IMR-90 (cell line): ENCODE data around the gene TECTB. TPM values are rescaled to one million over a fixed set of nuclear protein-coding genes. Genes with fewer than 3 reads are reported as not detected.

Experiments used
- ATAC-seq: fragments of 200-7000 bp; cut with Tn5 transposase; 2 replicates; pipeline ENCODE4 v1.9.1; 2020; ENCODE audit warnings: low read depth, mild to moderate bottlenecking, moderate library complexity
- BruUV-seq: library from RNA; stranded (reverse); fragments of 400-500 nt; replicated peaks from 2 replicates; lab custom pipeline; 2021; lab: Mats Ljungman, UMichigan
- CTCF ChIA-PET: fragments of 300-600 bp; formaldehyde crosslinking; extraction: SDS; loops from one replicate; lab custom pipeline; 2021; ENCODE audit warnings: antibody characterized with exemption; lab: Yijun Ruan, JAX
- POLR2A ChIA-PET: fragments of 300-600 bp; sonication (Branson Sonifier 250); formaldehyde crosslinking; loops from one replicate; lab custom pipeline; 2022; ENCODE audit warnings: antibody characterized with exemption; ENCODE audit not compliant: unreplicated experiment; lab: Charles Lee
- DNase-seq: peaks from one replicate; pipeline ENCODE4 v3.0.0; 2013
- H2AFZ ChIP-seq: replicated peaks from 2 replicates; pipeline ENCODE3; 2013; ENCODE audit warnings: low read length, mild to moderate bottlenecking; ENCODE audit not compliant: poor library complexity
- H2AK5ac ChIP-seq: 2 replicates; pipeline ENCODE4 v1.6.1; 2013; ENCODE audit warnings: low read depth, low read length, inconsistent platforms
- H2AK9ac ChIP-seq: replicated peaks from 2 replicates; pipeline ENCODE3; 2013; ENCODE audit warnings: mild to moderate bottlenecking, low read depth, low read length, moderate library complexity; ENCODE audit not compliant: poor library complexity
- H2BK120ac ChIP-seq: 2 replicates; pipeline ENCODE4 v1.6.1; 2013; ENCODE audit warnings: low read depth, low read length, inconsistent platforms
- H2BK15ac ChIP-seq: 3 replicates; pipeline ENCODE4 v1.6.1; 2013; ENCODE audit warnings: low read depth, low read length, inconsistent platforms
- H2BK20ac ChIP-seq: 2 replicates; pipeline ENCODE4 v1.6.1; 2013; ENCODE audit warnings: low read depth, mild to moderate bottlenecking, inconsistent platforms, low read length, moderate library complexity
- H2BK5ac ChIP-seq: 2 replicates; pipeline ENCODE4 v1.6.1; 2013; ENCODE audit warnings: mild to moderate bottlenecking, low read depth, low read length, inconsistent platforms; ENCODE audit not compliant: poor library complexity, severe bottlenecking
- H3K14ac ChIP-seq: replicated peaks from 2 replicates; pipeline ENCODE4 v1.6.1; 2013; ENCODE audit warnings: low read depth, low read length, inconsistent platforms
- H3K18ac ChIP-seq: 2 replicates; pipeline ENCODE4 v1.6.1; 2013; ENCODE audit warnings: low read depth, low read length, control low read depth
- H3K23ac ChIP-seq: 2 replicates; pipeline ENCODE4 v1.6.1; 2013; ENCODE audit warnings: low read depth, low read length, inconsistent platforms
- H3K27ac ChIP-seq: 2 replicates; pipeline ENCODE4 v1.5.1; 2013; ENCODE audit warnings: mild to moderate bottlenecking, control low read depth, low read length; ENCODE audit not compliant: insufficient read depth
- H3K27me3 ChIP-seq: 2 replicates; pipeline ENCODE4 v1.6.1; 2013; ENCODE audit warnings: low read length; ENCODE audit not compliant: control insufficient read depth, insufficient read depth
- H3K36me3 ChIP-seq: 2 replicates; pipeline ENCODE4 v1.6.1; 2013; ENCODE audit warnings: low read length, mixed read lengths; ENCODE audit not compliant: control insufficient read depth, insufficient read depth
- H3K4ac ChIP-seq: 2 replicates; pipeline ENCODE4 v1.6.1; 2013; ENCODE audit warnings: low read depth, low read length, inconsistent platforms
- H3K4me1 ChIP-seq: 2 replicates; pipeline ENCODE4 v1.6.1; 2013; ENCODE audit warnings: low read length, mixed read lengths; ENCODE audit not compliant: control insufficient read depth, insufficient read depth
- H3K4me2 ChIP-seq: 2 replicates; pipeline ENCODE4 v1.6.1; 2013; ENCODE audit warnings: low read depth, mild to moderate bottlenecking, control low read depth, low read length, moderate library complexity
- H3K4me3 ChIP-seq: 2 replicates; pipeline ENCODE4 v1.5.1; 2013; ENCODE audit warnings: low read depth, mild to moderate bottlenecking, control low read depth, low read length, moderate library complexity; ENCODE audit not compliant: insufficient read depth
- H3K56ac ChIP-seq: 2 replicates; pipeline ENCODE4 v1.6.1; 2013; ENCODE audit warnings: low read length, inconsistent platforms; ENCODE audit not compliant: insufficient read depth; ENCODE audit errors: extremely low read depth
- H3K79me1 ChIP-seq, 2 experiments: 2 replicates each; pipeline ENCODE4 v1.6.1; 2013; ENCODE audit warnings: low read length in 2 of 2, inconsistent platforms in 1 of 2, low read depth in 1 of 2
- H3K9ac ChIP-seq: 2 replicates; pipeline ENCODE4 v1.6.1; 2013; ENCODE audit warnings: low read depth, low read length, control low read depth
- H3K9me1 ChIP-seq: 2 replicates; pipeline ENCODE4 v1.6.1; 2013; ENCODE audit warnings: low read length, inconsistent platforms; ENCODE audit not compliant: insufficient read depth
- H3K9me3 ChIP-seq: 2 replicates; pipeline ENCODE4 v1.6.1; 2013; ENCODE audit warnings: low read length; ENCODE audit not compliant: control insufficient read depth, insufficient read depth
- H4K20me1 ChIP-seq: 2 replicates; pipeline ENCODE4 v1.6.1; 2013; ENCODE audit warnings: low read length, inconsistent platforms; ENCODE audit not compliant: insufficient read depth
- H4K5ac ChIP-seq: 2 replicates; pipeline ENCODE4 v1.6.1; 2013; ENCODE audit warnings: mild to moderate bottlenecking, low read depth, low read length, control low read depth
- H4K8ac ChIP-seq, 2 experiments: 2 replicates each; pipeline ENCODE4 v1.6.1; 2013; ENCODE audit warnings: low read depth in 2 of 2, low read length in 2 of 2, control low read depth in 1 of 2, inconsistent platforms in 1 of 2
- H4K91ac ChIP-seq: 2 replicates; pipeline ENCODE4 v1.6.1; 2013; ENCODE audit warnings: low read depth, low read length, inconsistent platforms; ENCODE audit not compliant: insufficient read depth
- CHD1 ChIP-seq: IDR thresholded peaks from 2 replicates; pipeline ENCODE4 v1.6.1; 2012; ENCODE audit warnings: low read depth, low read length, improper control_type of control experiment
- CTCF ChIP-seq: conservative IDR thresholded peaks from 2 replicates; pipeline ENCODE4 v1.5.1; 2012; ENCODE audit warnings: mild to moderate bottlenecking, low read depth, low read length, improper control_type of control experiment
- ELK1 ChIP-seq: fragments of 150-350 bp; IDR thresholded peaks from 2 replicates; pipeline ENCODE4 v1.6.1; 2016; ENCODE audit warnings: low read depth, mild to moderate bottlenecking, low read length, moderate library complexity, borderline replicate concordance
- FOS ChIP-seq: fragments of 150-350 bp; IDR thresholded peaks from 2 replicates; pipeline ENCODE4 v1.6.1; 2016; ENCODE audit warnings: low read depth, low read length
- MAFK ChIP-seq: IDR thresholded peaks from 2 replicates; pipeline ENCODE4 v1.6.1; 2012; ENCODE audit warnings: low read depth, low read length, improper control_type of control experiment
- MAZ ChIP-seq: IDR thresholded peaks from 2 replicates; pipeline ENCODE4 v1.6.1; 2012; ENCODE audit warnings: low read depth, mild to moderate bottlenecking, low read length, improper control_type of control experiment, moderate library complexity, borderline replicate concordance
- RAD21 ChIP-seq: IDR thresholded peaks from 2 replicates; pipeline ENCODE4 v1.6.1; 2012; ENCODE audit warnings: low read length, improper control_type of control experiment
- RCOR1 ChIP-seq: IDR thresholded peaks from 2 replicates; pipeline ENCODE4 v1.6.1; 2012; ENCODE audit warnings: mild to moderate bottlenecking, low read length, improper control_type of control experiment; ENCODE audit not compliant: insufficient replicate concordance
- SMC3 ChIP-seq: fragments of 150-350 bp; IDR thresholded peaks from 2 replicates; pipeline ENCODE4 v1.6.1; 2016; ENCODE audit warnings: low read depth, mild to moderate bottlenecking, antibody characterized with exemption, low read length, moderate library complexity
- USF2 ChIP-seq: fragments of 150-350 bp; IDR thresholded peaks from 2 replicates; pipeline ENCODE4 v1.6.1; 2017; ENCODE audit warnings: mild to moderate bottlenecking, antibody characterized with exemption, low read length, low read depth
- WGBS, 2 experiments: methylation state at CpG; one replicate each; pipeline versions ENCODE4 v1.1.5 to v1.1.7; 2013; ENCODE audit warnings: missing lambda C conversion rate in 2 of 2; ENCODE audit not compliant: insufficient read length in 1 of 2; ENCODE audit errors: extremely low coverage in 2 of 2; 5-methylcytosine and 5-hydroxymethylcytosine counted together
- dilution Hi-C: fragments of 300-500 bp; cut with HindIII; formaldehyde crosslinking; loops from one replicate; pipeline ENCODE4 v1.14.3; 2018; ENCODE audit warnings: low sequenced_read_pairs; ENCODE audit not compliant: unreplicated experiment
- in situ Hi-C: fragments of 300-500 bp; cut with MboI; formaldehyde crosslinking; loops from 3 replicates; pipeline ENCODE4 v1.14.3; 2019; ENCODE audit warnings: low sequenced_read_pairs, inconsistent platforms, mixed read lengths
- intact Hi-C: fragments of 100-400 bp; cut with micrococcal nuclease; formaldehyde crosslinking; loops from 2 replicates; pipeline ENCODE4 v1.10.0; 2022
- polyA plus RNA-seq, 3 experiments: library from polyadenylated mRNA; depleted of rRNA; stranded (reverse); fragments of >200 nt; gene quantifications; 2 replicates each; pipeline ENCODE4 v1.2.3, GENCODE V29; 2012; ENCODE audit warnings: low replicate concordance in 1 of 3
- total RNA-seq: library from RNA; depleted of rRNA; stranded (reverse); fragments of >200 nt; gene quantifications from 2 replicates; pipeline ENCODE4 v1.2.3, GENCODE V29; 2012

TECTB gene
- total and polyA plus RNA-seq, 2 of the 4 experiments (the other 2 are of a cell fraction) = not detected

GRCh38 chr10:112307358-112308124 lies 24.3 kb downstream of the TECTB start:
- Histone ChIP-seq H2AK5ac (no peak overlapping the region), H3K4me2 (no peak overlapping the region), H3K14ac (no peak overlapping the region), H3K4ac (no peak overlapping the region), H3K9me1 (no peaks in the 10 kb centered on the region), H2BK15ac (no peak overlapping the region), H3K18ac (no peak overlapping the region), H3K56ac (no peak overlapping the region), H2BK20ac (no peak overlapping the region), H3K9me3 (no peaks in the 10 kb centered on the region), H3K36me3 (no peaks in the 10 kb centered on the region), H3K4me3 (no peak overlapping the region), H3K4me1 (no peaks in the 10 kb centered on the region), H4K8ac (no peak overlapping the region), H4K20me1 (no peaks in the 10 kb centered on the region), H3K27ac (no peak overlapping the region), H2BK120ac (no peak overlapping the region), H2AFZ (no peak overlapping the region), H3K9ac (no peak overlapping the region), H3K27me3 (no peaks in the 10 kb centered on the region; the same call in none of the 2 replicates), H2BK5ac (no peak overlapping the region), H3K79me1 (no peaks in the 10 kb centered on the region), H3K23ac (no peak overlapping the region), H4K91ac (no peak overlapping the region), H4K5ac (no peak overlapping the region), H2AK9ac (no peak overlapping the region)
- TF ChIP-seq CHD1 (no peak), RCOR1 (no peak), MAZ (no peak), FOS (no peak), CTCF (peak; percentile 64), RAD21 (peak; percentile 70), USF2 (no peak), MAFK (no peak), ELK1 (no peak), SMC3 (peak; percentile 55)
- no CpG with 5 or more reads among the region's 7 CpGs for WGBS, 2 experiments
- intact Hi-C loops = loop anchor here (1.0 kb wide), 1 partner anchor 124 kb away; the partner anchor contains the start of gene GPAM
- in situ Hi-C loops = loop anchor here (5.0 to 25.0 kb wide), 2 partner anchors 125 to 1220 kb away; partner anchors contain the start of genes ADRA2A and GPAM
- DNase-seq (peak; percentile 43), ATAC-seq (peak; percentile 89)
- dilution Hi-C loops = no loop called here
- POLR2A ChIA-PET = no interaction called here
- BruUV-seq = no TSS peak
- CTCF ChIA-PET = interaction anchor here (0.6 to 1.7 kb wide), 3 partner anchors 9 to 1455 kb away, joined by 3 to 4 read pairs (median 4); no protein-coding TSS in a partner anchor
